Esophagus squamous epithelium (tissue), 4 donors: ENCODE measurements around the gene BICRAL.

Experiments
- CTCF ChIP-seq, 6 experiments: fragments of 450-650 bp in 4 of 6; fragments of 200-600 bp in 2 of 6; sonication (generic) in 2 of 6; IDR thresholded peaks; one replicate each; pipeline ENCODE4 v1.5.1; 2016 to 2019; ENCODE audit warnings: antibody characterized with exemption in 6 of 6, mild to moderate bottlenecking in 4 of 6, moderate library complexity in 4 of 6
- POLR2A ChIP-seq, 4 donors: fragments of 450-650 bp; IDR thresholded peaks; one replicate each; pipeline ENCODE4 v1.6.1; 2017; ENCODE audit warnings: antibody characterized with exemption in 4 of 4, mild to moderate bottlenecking in 4 of 4, moderate library complexity in 3 of 4

- TF ChIP-seq CTCF (IDR thresholded peaks at IDR 0.05), result no peak
- TF ChIP-seq POLR2A (IDR thresholded peaks at IDR 0.05), result no peak
These were observed 6.8 kb downstream of the BICRAL start for GRCh38 chr6:42788671-42789070.
